ENCODE measurements around the gene RSPH3.
"Not testable (repeated sequence)": the region's sequence is repeated elsewhere in the genome, so short reads cannot be mapped to it uniquely, and the experiment has no call there.

The RSPH3 gene

DNA sequence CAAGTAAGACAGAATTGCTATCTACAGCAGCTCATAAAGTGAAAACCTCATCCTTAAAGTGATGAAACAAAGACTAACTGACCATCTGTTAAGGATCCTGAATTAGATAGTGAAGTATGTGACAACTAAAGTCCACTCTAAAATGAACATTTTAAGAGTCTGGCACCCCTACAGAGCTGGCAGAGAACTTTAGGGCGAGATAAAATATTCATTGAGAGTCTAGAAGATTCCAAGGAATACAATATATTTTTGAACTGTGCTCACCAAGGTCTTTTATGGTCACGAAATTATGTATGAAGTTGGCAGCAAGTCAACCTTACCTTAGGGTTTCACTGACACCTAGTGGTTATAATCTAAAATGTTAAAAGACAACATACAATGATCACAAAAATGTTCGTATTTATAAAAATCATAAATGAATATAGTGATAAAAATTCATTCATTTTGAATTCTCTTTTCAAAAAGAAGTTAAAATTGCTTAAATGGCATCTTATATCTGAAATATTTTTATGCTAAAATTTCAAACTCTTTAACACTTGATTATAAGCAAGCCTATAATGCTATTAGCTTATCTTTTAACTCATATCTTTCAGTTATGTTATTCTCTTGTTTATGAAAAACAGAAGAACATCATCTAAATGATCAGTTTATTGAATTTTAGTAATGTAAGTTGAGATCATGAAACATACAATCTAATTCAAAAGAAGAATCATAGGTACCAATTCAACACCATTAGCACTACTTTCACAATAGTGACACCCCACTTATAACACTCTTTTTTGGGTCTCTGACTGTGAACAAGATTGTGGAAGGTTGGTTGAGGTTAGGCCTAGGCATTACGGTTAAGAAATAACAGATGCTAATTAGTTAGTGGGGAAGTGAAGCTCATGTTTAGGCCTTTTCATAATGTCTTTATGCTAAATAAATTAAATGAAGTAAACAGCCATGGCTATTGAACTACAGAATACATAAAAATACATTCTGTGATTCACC, 27.5 kb downstream of the RSPH3 start:
- peak; percentile 57 for DNase-seq (ENCODE audit: low read depth)

DNA sequence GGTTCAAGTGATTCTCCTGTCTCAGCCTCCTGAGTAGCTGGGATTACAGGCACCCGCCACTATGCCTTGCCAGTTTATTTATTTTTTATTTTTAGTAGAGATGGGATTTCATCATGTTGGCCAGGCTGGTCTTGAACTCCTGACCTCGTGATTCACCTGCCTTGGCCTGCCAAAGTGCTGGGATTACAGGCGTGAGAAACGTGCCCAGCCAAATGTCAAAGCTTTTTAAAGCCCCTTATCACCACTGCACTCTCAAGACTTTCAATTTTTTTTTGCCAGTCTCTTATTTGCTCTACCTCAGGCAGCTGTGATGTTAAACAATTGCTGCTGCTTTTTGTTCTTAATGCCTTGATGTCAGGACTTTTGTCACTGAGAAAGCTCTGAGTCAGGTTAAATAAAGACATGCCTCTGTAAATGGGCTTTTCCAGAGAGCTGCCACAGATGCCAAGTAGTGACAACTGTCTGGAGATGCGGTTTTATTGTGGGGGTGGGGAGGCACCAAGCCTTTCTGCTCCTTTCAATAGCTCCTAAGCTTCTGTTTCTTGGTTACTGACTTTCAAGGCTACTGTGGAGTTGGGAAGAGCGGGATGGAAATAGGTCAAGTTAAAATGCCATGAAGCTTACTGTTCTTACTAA, 29.2 kb downstream of the RSPH3 start:
- peak; percentile 11 for DNase-seq (ENCODE audit: low read depth)

DNA sequence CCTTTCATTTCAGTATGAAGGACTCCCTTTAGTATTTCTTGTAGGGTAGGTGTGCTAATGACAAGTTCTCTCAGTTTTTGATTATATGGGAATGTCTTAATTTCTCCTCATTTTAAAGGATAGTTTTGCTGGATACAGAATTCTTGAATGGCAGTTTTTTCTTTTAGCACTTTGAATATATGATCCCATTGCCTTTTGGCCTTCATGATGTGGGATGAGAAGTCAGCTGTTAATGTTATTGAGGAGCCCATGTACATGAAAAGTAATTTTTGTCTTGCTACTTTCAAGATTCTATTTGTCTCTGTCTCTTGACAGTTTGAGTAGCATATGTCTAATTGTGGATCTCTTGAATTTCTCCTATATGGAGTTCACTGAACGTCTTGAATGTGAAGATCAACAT, 30.9 kb downstream of the RSPH3 start:
- no peak for DNase-seq (ENCODE audit: low read depth)

DNA sequence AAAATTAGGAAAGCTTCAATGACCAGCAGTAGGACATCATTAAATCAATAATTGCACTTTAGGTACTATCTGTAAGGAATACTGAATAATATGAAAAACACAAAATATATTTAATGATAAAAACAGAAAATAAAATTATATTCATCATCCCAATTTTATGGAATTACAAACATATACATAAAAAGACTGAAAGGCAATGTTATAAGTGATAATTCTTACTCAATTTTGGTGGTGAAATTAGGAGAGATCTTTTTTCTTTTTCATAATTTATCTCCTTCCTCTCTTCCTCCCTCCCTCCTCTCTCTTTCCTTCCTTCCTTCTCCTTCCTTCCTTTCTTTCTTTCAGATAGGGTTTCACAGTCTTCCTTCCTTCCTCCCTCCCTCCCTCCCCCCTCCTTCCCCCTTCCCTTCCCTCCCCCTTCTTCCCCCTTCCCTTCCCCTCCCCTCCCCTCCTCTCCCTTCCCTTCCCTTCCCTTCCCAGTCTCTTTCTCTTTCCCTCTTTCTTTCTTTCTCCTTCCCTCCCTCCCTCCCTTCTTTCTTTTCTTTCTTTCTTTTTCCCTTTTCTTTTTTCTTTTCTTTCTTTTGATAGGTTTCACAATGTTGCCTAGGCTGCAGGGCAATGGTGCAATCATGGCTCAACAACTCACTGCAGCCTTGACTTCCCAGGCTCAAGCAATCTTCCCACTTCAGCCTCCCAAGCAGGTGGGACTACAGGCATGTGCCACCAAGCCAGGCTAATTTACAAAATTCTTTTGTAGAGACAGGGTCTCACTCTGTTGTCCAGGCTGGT, 36.8 kb downstream of the RSPH3 start:
- peak; percentile 46 for DNase-seq (ENCODE audit: low read depth)

DNA sequence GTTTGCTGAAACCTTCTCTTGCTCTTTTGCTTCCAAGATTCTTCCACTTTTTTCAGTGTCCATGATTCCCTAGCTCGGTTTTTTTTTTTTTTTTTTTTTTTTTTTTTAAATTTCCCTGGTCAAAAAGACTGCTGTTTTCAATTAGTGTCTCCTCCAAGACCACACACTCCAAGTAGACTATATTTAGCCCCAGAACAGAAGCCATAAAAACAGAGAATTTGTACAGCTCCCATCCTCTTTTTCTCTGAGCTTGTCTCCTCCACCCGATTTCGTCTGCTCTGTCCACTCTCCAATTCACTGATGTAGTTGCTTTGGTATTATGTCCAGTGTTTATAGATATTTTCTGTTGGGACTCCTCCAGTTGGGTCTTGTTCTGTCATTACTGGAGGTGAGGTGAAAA, 37.6 kb downstream of the RSPH3 start:
- DNase-seq (ENCODE audit: low read depth), result no peak

DNA sequence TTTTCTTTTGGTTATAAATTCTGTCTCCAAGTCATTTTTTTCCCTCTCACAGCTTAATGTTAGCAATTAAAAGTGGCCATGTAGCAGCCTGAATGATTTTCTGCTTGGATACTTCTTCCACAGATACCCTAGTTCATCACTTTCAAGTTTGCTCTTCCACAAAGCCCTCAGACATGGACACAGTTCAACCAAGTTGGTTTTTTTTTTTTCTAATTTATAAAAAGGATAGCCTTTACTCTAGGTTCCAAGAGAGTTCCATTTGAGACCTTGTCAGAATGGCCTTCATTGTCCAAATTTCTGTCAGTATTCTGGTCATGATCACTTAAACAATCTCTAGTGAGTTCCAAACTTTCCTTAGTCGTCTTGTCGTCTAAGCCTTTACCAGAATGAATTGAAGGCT, 40.0 kb downstream of the RSPH3 start:
- DNase-seq (ENCODE audit: low read depth), result no peak

DNA sequence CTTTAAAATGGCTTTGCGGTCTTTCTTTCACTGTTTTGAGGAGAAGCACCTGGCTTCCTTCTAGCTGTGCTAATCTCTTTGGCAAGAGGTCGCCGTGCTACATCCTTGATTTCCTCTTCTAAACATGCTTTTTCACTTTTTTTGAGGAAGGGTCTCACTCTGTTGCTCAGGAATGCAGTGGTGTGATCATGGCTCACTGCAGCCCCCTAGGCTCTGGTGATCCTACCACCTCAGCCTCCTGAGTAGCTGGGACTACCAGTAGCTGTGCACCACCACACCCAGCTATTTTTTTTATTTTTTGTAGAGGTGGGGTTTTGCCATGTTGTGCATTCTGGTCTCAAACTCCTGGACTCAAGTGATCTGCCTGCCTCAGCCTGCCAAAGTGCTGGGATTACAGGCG, 40.5 kb downstream of the RSPH3 start:
- DNase-seq (ENCODE audit: low read depth), result no peak

DNA sequence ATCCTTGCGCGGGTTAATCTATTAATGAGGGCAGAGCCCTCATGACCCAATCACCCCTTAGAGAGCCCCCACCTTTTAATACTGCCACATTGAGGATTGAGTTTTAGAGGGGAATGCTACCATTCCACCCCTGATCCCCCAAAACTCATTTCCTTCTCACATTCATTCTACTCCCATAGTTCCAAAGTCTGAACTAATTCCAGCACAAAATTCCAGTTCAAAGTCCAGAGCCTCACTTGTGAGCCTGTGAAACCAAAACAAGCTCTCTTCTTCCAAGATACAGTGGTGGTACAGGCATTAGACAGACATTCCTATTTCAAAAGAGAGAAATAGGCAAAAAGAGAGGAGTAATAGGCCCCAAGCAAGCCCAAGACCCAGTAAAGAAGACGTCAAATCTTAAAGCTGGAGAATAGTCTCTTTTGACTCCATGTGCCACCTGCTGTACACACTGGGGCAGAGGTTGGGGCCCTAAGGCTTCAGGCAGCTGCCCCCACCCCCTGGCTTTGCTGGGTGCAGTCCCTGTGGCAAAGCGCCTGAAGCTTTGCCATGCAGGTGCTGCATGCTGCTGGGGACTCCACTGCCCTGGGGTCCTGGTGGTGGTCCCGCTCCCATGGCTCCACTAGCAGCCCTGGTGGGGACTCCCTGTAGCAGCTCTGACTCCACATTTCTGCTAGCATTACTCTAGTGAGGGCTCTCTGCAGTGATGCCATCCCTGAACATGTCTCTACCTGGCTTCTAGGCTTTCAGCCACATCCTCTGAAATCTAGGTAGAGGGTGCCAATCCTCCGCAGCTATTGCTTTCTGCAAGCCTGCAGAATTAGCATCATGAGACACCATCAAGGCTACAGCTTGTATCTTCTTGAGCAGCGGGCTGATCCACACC, 41.3 kb downstream of the RSPH3 start:
- DNase-seq (ENCODE audit: low read depth), result no peak

DNA sequence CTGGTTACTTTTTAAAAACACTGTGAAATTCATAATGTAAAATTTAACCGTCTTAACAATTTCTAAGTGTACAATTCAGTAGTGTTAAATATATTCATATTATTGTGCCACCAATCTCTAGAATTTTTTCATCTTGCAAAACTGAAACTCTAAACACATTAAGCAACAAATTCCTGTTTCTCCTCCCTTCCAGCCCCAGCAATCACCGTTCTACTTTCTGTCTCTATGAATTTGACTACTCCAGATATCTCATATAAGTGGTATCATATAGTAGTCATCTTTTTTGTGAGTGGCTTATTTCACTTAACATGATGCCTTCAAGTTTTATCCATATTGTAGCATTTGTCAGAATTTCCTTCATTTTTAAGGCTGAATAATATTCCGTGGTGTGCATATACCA, 44.7 kb downstream of the RSPH3 start:
- peak; percentile 36 for DNase-seq (ENCODE audit: low read depth)

DNA sequence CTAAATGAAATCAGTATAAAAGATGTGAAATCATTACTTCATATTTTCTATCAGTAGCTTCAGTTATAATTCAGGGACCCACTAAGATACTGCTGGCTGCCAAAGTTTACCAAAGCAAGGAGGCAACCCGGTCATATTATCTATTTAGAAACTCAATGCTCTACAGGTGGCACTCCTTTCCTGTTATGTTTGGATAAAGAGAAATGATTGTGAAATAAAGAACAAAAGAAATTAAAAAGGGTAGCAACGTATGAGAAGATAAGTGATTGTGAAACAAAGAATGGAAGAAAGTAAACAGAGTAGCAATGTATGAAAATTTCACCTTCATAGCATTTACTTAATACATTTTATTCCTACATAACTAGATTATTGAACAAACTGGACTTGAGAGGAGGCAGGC, 45.2 kb downstream of the RSPH3 start:
- DNase-seq (ENCODE audit: low read depth), result no peak

DNA sequence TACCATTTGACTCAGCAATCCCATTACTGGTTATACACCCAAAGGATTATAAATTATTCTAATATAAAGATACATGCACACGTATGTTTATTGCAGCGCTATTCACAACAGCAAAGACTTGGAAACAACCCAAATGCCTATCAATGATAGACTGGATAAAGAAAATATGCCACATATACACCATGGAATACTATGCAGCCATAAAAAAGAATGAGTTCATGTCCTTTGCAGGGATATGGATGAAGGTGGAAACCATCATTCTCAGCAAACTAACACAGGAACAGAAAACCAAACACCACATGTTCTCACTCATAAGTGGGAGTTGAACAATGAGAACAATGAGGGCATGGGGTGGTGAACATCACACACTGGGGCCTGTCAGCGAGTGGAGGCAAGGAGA, 48.0 kb downstream of the RSPH3 start:
- DNase-seq (ENCODE audit: low read depth), result not testable (repeated sequence)

DNA sequence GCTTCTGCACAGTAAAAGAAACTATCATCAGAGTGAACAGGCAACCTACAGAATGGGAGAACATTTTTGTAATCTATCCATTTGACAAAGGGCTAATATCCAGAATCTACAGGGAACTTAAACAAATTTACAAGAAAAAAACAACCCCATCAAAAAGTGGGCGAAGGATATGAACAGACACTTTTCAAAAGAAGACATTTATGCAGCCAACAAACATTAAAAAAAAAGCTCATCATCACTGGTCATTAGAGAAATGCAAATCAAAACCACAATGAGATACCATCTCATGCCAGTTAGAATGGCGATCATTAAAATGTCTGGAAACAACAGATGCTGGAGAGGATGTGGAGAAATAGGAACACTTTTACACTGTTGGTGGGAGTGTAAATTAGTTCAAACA, 48.4 kb downstream of the RSPH3 start:
- not testable (repeated sequence) for DNase-seq (ENCODE audit: low read depth)

DNA sequence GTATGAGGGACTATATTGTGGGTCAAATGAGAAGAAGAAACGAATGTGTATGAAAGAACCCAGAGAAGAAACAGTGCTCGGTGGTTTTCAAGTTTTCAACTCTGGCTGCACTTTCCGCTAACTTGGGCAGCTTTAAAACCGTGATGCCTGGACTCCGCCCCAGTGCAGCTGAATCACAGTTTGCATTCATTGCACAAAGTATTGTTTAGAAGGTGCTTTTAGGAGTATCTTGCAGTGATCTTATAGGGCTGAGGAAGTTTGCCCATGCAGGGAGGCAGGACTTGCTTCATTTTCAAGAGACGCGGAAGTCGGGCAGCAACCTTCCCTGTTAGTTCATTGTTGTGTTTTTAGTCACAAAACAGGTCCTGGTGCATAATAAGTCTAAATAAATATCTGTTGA, 52.7 kb downstream of the RSPH3 start:
- DNase-seq (ENCODE audit: low read depth), result no peak

DNA sequence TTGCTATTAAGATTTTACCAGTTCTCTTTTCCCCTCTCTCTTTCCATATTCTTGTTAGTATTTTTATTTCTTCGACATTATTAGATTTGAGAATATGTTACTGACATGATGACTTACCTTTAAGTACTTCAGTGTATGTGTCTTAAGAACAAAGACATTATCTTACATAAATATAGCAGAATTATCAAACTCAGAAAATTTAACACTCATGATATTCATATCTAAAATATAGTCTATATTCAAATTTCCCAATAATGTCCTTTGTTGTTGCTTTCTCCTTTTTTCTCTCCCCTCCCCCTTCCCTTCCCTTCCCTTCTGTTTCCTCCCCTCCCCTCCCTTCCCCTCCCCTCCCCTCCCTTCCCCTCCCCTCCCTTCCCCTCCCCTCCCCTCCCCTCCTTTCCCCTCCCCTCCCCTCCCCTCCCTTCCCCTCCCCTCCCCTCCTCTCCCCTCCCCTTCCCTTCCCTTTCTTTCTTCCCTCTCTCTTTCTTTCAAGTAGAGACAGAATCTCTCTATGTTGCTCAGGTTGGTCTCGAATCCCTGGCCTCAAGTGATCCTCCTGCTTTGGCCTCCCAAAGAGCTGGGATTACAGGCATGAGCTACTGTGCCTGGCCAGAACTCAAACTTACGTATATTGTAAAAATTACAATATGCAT, 56.5 kb downstream of the RSPH3 start:
- no peak for DNase-seq (ENCODE audit: low read depth)

DNA sequence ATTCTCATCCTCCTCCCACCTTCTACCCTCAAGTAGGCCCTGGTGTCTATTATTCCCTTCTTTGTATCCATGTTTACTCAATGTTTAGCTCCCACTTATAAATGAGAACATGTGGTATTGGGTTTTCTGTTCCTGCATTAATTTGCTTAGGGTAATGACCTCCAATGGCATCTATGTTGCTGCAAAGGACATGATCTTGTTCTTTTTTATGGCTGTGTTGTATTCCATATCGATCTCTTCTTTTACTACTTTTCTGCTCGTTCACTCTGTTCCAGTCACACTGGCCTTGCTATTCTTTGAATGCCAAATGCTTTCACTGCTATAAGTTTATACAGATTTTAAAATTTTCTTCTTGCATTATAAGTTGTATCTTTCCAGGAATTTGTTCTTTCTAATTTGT, 57.7 kb downstream of the RSPH3 start:
- DNase-seq (ENCODE audit: low read depth), result no peak

DNA sequence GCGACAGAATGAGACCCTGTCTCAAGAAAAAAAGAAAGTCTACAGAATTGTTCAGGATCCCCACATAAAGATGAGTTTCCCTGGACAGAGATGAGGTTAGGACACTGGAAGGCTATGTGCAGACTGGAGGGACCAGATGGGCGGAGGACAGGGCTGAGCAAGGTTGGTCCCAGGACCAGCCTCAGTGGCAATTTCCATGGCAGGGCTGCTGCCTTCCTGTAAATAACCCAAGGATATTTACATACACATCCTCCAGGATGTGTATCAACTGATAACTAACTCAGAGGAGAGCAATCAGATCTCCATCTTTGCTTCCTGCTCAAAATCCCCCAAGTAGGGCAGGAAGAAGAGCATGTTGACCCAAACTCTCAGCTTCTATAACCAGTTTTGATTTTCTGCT, 58.8 kb downstream of the RSPH3 start:
- DNase-seq (ENCODE audit: low read depth), result no peak

DNA sequence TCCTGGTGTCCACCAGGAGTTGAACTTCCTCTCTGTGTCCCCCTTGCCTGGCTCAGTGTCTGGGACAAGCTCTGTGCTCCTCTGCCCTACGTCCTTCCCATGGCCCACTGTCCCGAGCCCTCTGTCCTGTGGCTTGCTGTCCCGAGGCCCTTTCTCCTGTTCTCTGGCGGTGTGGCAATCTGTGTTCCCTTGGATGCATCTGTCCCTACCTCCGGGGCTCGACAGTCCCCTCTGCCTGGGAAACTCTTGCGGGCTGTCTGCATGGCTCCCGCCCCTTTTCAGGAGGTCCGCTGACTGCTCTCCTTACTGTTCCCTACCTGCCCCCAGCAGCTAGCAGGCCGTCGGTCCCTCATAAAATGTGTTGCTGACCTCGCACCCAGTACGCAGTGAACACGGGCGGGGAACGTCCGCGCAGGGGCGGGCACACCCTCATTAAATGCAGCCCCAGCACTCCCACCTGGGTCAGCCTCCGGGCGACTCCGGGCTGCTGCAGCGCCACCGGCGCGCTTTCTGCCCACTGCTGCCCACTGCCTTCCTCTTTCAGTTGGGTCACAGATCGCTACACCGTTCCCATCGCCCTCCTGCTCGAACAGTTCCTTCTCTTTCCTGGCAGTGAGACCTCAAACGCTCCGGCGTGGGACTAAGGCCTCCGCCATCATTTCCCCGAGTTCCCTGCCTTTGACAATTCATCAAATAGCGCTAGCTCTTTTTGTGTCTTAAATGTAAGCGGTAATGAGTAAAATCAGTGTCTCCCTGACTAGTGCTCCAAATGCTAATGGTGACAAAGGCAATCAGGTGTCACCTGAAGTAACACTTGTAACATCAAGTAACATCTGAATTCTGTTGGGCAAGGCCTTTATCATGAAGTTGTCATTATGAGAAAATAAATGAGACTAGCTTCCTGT, 60.5 kb downstream of the RSPH3 start:
- DNase-seq (ENCODE audit: low read depth), result no peak

DNA sequence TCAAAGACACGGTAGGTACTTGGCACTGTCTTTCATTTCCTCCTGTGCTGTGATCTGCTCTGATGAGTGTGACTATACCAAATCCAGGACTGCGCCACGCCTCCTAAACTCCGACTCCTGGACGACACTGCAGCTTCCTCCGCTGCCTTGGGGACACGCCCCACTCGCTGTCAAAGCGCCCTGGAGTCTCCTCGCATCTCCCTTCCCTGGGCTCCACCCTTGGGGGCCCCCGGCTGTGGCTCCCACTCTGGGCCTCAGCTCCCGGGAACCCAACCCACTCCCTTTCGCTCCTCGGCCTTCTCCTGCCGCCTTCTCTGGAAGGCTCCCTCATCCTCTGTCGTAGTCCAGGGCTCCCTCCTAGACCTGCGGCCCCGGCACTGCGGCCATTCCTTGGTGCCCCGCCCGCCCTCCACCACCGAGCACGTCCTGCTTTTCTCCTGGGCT, 61.2 kb downstream of the RSPH3 start:
- no peak for DNase-seq (ENCODE audit: low read depth)

DNA sequence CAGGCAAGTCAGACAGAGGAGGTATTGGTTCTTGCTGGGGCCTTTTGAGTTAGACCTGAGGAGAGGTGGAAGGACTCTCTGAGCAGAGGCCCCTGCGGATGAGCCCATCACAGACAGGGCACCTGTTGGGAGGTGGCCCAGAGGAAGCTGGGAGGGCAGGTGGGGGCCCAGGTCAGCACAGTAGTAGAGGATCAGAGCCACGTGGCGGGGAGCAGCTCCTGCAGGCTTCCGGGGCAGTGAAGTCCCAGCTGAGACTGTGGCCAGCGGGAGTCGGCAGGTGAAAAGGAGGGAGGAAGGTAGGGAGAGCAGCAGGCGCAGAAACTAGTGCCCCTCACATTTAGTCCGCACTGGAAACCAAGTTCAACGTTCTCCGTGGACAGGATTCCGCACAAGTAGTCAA, 61.8 kb downstream of the RSPH3 start:
- no peak for DNase-seq (ENCODE audit: low read depth)

DNA sequence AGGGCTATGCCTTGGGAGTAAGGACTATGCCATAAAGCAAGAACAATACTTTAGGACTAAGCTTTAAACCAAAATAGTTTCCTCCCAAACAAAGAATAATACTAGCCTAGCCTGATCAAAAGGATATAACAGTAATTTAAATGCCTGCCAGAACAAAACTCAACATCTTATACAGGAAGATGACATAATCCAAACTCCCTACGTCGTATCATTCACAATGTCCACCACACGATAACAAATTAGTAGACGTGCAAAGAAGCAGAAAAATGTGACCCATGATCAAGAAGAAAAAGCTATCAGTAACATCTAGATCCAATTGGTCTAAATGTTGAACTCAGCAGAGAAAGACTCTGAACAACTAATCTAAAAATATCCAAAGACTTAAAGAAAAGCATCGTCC, 65.8 kb downstream of the RSPH3 start:
- DNase-seq (ENCODE audit: low read depth), result no peak

Data from iris pigment epithelial cell (primary cell).